Islet of Langerhans (tissue), 1 donor: ENCODE data around the gene ANK3.
A peak's percentile ranks its signal among the peaks of the same experiment; 100 is the strongest.

Experiments used
- FAIRE-seq: peaks from one replicate; lab custom pipeline; 2011; peaks lifted over from hg19 to GRCh38; lab: Jason Lieb, UNC

The ANK3 gene

DNA sequence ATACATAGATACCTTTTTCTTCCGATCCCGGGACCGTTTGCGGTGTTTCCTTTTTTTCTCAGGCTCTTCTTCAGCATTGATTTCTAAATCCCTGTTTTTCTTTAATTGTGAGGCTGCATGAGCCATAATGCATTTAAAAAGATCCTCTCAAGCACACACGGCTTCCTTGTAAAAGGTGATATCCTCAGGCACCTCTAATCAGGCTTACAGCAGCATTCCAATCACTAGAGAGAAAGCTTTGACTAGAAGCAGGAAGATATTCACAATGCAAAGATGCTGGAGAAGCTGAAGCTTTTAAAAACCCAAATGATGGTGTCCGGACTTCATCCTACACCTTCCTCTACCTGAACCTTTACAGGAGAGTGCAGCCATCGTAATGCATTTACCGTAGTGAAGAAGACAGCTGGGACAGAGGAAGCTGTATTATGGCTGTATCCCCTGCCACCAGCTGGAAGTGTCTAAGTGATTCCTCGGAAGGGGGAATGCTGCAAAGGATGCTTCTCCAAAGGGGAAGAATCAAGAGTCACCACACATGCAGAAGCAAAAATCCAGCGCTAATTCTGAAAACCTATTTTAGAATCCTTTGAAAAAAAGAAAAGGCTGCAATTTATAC is at the start of gene ANK3:
Gene ANK3, minus strand, starts transcription at position 463 of the 613 bp plus-strand sequence. Its CDS starts 337 bp downstream, at position 126.
- no peak for FAIRE-seq

DNA sequence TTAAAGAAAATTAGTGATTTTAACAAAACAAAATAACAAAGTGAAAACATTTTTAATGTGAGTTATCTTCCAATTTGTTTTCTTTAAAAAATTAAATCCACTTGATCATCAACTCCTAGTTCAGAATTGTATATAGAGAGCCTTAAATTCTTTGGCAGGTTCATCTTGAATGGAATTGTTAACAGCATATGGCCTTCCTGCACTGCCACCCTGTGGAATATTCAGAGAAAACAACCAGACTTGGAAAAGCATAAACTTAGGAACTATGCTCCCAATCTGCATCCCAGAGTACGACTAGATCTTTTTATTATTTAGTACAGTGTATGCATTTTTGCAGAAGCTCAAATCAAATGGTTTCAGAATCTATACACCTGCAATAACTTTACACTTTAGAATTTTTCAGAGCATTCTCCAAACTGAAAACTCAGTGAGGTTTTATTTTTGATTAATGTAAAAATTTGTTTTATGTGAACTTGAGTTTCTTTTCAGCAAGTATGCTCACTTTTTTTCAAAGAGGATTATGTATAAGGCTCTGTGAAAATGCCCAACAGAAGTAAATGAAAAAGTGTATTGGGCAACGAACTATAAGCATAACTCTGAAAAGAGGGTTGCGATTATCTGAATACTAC is 44.9 kb upstream of the ANK3 start:
- FAIRE-seq, result peak; percentile 98

GRCh38 chr10:60433684-60434083 is 44.0 kb upstream of the ANK3 start:
- no peak for FAIRE-seq

GRCh38 chr10:60430836-60431597 is 41.3 kb upstream of the ANK3 start:
- FAIRE-seq, result no peak

DNA sequence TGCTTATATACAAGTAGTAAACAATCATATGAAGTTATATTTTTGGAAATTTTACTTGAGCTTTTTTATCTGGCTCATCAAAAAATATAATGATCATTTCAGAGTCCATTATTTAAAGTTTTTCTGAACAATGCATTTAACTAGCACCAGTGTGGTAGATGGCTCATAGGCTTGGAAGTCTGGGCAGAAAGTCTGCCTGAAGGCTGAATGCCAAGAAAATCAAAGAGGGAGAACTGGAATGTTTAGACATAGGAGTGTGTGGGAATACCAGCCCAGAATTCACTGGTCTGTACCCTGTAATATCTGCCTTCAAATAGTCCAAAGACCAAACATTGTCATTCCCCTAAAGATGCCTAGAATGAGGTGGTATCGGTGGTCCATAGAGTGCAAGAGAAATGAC is 40.3 kb upstream of the ANK3 start:
- FAIRE-seq, result no peak

DNA sequence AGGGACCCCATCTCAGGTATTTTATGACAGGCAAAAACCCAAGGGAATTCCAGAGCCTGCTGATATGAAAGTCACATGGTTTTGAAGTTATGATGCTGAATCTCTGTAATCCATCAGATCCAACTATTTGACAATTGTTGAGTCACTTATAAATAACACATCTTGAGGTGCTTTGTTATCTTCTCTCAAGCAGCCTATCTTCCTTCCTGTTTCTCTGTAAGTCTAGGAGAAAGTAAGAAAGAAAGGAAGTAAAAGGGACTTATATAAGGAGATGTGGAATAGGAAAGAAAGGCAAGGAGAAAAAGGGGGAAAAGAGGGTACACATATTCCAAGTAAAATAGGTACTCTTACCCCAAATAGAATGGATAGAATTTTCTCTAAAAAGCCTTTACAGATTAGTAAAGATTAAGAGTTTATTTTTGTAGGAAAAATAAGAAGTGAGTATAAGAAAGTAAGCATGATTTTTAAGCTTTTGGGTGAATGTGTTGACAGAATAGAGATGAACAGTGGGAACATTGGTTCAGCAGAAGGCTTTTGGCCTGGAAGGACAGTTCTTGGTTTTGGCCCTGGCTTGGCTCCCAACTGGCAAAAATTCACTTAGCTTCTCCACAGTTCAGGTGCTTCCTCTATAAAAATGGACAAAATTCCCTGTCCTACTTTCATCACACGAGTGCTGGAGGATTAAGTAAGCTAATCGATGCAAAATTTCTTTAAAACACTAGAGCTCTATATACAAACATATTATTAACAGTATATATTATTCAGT is 39.6 kb upstream of the ANK3 start:
- FAIRE-seq, result no peak

GRCh38 chr10:60428387-60428737 is 38.7 kb upstream of the ANK3 start:
- no peak for FAIRE-seq

DNA sequence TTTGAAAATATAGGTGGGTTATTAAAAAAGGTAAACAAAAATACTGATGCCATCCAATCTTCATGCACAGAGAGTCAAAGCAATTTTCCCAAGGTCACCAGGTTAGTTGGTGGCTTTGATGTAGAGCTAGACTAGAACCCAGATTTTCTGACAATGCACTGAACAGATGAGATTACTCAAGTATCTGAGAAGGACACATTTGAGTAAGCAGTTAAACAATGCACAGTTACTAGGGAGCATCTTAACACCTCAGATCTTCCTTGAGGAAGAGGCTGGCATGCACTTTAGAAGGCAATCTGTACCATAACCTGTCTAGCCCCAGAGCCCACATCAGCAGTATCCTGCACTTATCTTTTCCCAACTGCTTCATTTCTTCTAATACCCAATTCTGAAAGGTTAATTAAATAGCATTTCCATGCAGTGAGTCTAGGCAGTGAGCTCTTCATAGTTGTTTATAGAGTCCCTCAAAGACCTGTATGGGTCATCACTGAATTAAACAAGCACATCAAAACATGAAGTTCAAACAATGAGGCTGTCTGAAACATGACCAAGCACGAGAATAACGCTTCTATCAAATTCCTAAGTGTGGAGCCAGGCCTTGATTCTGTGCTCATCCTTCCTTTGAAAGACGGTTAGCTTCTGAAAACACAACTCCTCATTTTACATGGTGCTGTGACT is 38.2 kb upstream of the ANK3 start:
- no peak for FAIRE-seq

DNA sequence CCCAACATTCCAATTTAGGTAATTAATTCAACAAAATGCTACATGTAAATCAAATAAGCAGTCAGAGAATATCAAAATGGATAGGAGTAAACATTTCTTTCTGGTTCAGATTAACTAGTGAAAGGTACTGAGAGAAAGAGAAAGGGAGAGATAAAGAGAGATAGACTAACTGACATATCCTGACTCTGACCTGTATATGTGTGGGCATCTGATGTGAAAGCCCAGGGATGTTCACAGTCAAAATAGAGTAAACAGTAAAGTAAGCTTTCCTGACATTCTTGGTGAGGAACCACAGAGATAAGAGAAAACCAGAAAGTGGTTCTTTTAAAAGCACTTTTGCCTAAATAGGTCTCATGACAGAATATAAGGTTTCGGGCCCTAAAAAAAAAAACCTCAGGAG is 37.5 kb upstream of the ANK3 start:
- no peak for FAIRE-seq

DNA sequence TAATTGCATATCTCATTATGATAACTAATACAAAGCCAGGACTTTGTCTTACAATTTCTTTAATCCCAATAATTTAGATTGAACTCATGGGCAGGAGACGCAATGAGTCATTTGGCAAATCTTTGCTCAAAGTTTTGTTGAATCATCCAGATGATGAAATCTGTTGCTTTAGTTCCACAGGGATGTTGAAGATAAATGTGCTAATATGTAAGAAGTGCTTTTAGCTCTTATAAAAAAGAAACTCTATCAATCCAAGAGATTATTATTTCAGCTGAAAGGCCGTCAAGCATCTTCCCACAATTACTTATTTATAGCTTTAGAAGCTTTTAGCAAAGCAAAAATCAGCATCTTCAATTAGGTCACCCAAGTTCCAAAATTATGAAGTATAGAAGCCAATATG is 36.8 kb upstream of the ANK3 start:
- FAIRE-seq, result no peak

DNA sequence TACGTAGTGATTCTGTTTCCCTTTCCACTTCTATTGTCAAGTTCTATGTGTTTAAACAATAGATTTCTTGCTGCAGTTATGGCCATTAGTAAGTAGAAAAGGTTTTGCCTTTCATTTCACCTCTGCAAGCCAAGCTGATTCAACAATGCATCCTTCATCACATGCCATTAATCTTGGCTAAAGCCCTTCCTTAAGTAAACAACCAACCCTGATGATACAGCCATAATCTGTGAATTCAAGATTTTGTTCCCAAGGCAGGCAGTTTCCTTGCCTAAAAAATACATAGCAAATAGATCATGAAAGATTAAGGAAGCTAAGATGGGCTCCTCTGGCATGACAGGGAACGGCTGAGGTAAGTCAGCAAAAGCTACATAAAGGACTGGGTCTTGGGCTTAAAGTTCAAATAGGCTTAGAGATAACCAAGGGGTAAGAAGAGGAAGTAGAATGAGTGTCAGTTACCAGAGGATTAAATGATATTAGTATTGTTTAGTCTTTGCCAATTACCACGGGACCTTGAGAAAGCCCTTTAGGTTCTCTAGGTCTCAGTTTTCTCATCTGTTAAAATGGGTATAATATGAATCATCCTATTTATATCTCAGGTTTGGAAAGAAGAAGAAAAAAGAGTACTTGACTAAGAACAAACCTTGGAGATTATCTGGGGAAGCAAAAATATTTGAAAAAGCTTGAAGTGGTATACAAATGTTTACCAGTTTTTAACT is 35.9 kb upstream of the ANK3 start:
- FAIRE-seq, result no peak

DNA sequence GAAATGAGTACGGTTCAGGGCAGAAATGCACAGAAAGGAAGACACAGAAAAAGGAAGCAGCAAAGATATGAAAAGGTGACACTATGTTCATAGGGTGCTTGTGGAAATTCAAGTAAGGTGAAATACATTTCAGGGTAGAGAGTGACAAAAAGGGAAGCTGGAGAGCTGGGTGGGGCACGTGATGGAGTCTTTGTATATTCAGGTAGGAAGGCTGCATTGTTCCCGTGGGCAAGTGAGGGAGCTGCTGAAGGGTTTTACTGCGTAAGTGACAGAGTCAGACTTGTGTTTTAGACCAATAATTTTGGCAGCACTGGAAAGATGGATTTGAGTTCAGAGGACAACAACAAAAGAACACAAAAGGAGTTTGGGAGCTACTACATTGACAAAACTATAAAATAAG is 35.3 kb upstream of the ANK3 start:
- FAIRE-seq, result no peak

- FAIRE-seq, result no peak
These were observed 34.2 kb upstream of the ANK3 start for GRCh38 chr10:60423920-60424319.

GRCh38 chr10:60422809-60423208 is 33.1 kb upstream of the ANK3 start:
- no peak for FAIRE-seq

DNA sequence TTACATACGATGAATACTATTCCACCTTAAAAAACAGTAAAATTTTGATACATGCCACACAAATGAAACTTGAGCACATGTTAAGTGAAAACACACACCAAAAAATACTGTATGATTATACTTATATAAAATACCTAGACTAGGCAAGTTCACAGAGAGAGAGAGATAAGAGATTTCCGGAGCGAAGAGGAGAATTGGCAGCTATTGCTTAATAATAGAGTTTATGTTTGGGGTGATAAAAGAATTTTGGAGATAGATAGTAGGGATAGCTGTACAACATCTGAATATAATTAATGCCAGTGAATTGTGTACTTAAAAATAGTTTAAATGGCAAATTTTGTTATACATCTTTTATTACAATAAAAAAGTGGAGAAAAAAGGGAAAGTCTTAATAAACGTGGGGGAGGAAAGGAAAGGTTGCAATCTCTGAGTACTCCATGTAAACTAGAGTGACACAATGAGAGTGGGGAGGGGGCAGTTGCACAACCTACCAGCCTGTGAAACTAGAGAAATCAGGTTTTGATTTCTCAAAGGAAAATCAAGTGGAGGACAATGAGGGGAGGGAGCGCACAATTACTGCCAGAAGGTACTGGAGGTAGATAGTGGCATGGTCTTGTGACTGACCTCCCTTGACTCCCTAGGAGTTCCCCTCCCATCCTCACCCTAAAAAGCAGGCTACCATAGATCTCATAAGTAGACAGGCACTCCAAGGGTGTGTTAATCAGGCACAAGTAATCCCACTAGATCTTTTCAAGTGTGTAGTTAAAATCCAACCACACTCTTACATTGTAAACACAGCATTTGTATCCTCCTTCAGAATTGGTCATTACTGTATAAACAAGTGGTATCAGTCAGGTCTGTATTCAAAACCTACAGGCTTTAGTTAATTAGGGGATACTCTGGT is 31.6 kb upstream of the ANK3 start:
- FAIRE-seq, result no peak

- FAIRE-seq, result no peak
These were observed 29.6 kb upstream of the ANK3 start for GRCh38 chr10:60419249-60419648.

DNA sequence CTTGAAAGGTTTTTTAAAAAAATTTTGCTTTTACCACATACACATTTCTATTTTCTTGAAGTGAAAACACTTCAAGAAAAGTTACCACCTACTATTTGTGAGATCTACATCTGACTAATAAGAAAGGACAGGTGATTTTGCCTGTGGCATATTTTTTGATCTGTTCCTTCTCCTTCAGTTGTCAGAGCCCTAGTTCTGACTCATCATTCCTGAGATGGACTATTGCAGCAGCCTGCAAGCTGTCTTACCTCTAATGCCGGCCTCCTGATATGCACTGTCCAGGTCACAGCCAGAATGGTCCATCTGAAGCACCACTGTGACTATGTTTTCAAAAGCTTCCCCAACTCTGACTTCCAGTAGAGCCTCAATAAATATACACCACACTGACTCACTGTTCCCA is 28.2 kb upstream of the ANK3 start:
- no peak for FAIRE-seq

GRCh38 chr10:60417024-60417423 is 27.3 kb upstream of the ANK3 start:
- FAIRE-seq, result no peak

DNA sequence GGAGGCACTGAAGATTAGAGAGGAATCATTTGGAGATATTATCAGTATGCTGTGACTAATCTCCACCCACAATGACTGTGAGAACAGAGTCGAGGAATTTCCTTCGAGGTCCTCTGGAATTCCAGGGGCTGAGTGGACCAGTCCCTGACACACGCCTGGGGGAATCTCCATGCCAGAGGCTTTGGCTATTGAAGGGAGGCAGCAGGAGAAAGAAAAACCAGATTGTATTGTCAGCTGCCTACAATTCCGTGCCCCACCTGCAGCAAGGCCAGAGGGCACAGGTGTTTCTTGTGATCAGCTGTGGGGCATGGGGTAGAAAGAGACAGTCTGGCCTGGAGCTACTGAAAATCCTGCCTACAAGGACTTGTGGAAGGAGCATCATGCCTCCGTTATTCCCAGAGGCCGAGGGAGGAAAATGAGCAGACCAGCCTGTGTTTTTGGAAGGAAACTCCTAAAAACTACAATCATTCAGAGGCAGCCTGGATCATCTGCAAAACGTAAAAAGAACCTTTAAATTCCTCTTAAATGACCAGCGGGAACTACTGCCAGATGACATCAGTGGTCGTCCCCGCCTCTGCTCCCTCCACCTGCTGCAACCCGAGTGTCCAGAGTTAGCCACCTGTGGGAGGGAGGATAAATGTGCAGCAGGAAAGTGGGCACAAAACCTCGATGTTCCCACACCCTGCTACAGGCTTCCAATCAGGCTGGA is 25.4 kb upstream of the ANK3 start:
- no peak for FAIRE-seq

- FAIRE-seq, result no peak
These were observed 24.4 kb upstream of the ANK3 start for GRCh38 chr10:60414111-60414510.
